K562 (cell line): Measurements from ENCODE around the gene SON. TPM values are rescaled to one million over a fixed set of nuclear protein-coding genes. Genes with fewer than 3 reads are reported as not detected.
A peak's percentile ranks its signal among the peaks of the same experiment; 100 is the strongest.

Source experiments
- FOXK1 ChIP-seq: sonication (generic); formaldehyde crosslinking; IDR thresholded peaks from 2 replicates; pipeline ENCODE4 v1.8.0; 2022; ENCODE audit warnings: missing genetic modification reagents, mild to moderate bottlenecking, borderline replicate concordance
- MGA ChIP-seq: fragments of 450-650 bp; IDR thresholded peaks from 2 replicates; pipeline ENCODE4 v1.6.1; 2016; ENCODE audit warnings: mild to moderate bottlenecking, moderate library complexity
- NFXL1 ChIP-seq: fragments of 450-650 bp; formaldehyde crosslinking; IDR thresholded peaks from 2 replicates; pipeline ENCODE4 v1.4.0; 2021; ENCODE audit warnings: mild to moderate bottlenecking
- POLR2AphosphoS5 ChIP-seq: IDR thresholded peaks from 2 replicates; pipeline ENCODE4 v1.6.1; 2011; ENCODE audit warnings: mild to moderate bottlenecking, low read depth, low read length, moderate library complexity; ENCODE audit not compliant: control insufficient read depth, insufficient read depth
- SAFB ChIP-seq: fragments of 200-400 bp; formaldehyde crosslinking; IDR thresholded peaks from 2 replicates; pipeline ENCODE4 v1.6.1; 2017; ENCODE audit warnings: low read depth, low read length, borderline replicate concordance
- SMAD3 ChIP-seq: fragments of 450-650 bp; formaldehyde crosslinking; conservative IDR thresholded peaks from 2 replicates; pipeline ENCODE4 v1.4.0; 2020; ENCODE audit warnings: mild to moderate bottlenecking
- SMARCA4 ChIP-seq: fragments of 450-650 bp; IDR thresholded peaks from 2 replicates; pipeline ENCODE4 v1.6.1; 2016
- SMARCE1 ChIP-seq: fragments of 450-650 bp; IDR thresholded peaks from 2 replicates; pipeline ENCODE4 v1.7.1; 2016; ENCODE audit warnings: mild to moderate bottlenecking
- TGIF2 ChIP-seq: sonication (generic); formaldehyde crosslinking; IDR thresholded peaks from 2 replicates; pipeline ENCODE4 v1.8.1; 2022; ENCODE audit warnings: mild to moderate bottlenecking, missing genetic modification reagents, moderate library complexity
- UBTF ChIP-seq, 2 experiments: IDR thresholded peaks; 2 replicates each; pipeline ENCODE4 v1.6.1; 2012; ENCODE audit warnings: improper control_type of control experiment in 2 of 2, low read depth in 2 of 2, low read length in 2 of 2, borderline replicate concordance in 1 of 2
- ZNF217 ChIP-seq: sonication (generic); formaldehyde crosslinking; IDR thresholded peaks from 2 replicates; pipeline ENCODE4 v1.8.0; 2022; ENCODE audit warnings: mild to moderate bottlenecking, missing genetic modification reagents
- ZNF324 ChIP-seq: fragments of 250-450 bp; sonication (Bioruptor Pico); IDR thresholded peaks from 2 replicates; pipeline ENCODE4 v1.4.0; 2020; ENCODE audit warnings: mild to moderate bottlenecking
- ZNF431 ChIP-seq: sonication (generic); formaldehyde crosslinking; IDR thresholded peaks from 2 replicates; pipeline ENCODE4 v1.8.0; 2022; ENCODE audit warnings: mild to moderate bottlenecking, missing genetic modification reagents
- ZNF764 ChIP-seq: fragments of 250-450 bp; sonication (Bioruptor Pico); IDR thresholded peaks from 2 replicates; pipeline ENCODE4 v1.4.0; 2020; ENCODE audit warnings: low read depth, mild to moderate bottlenecking, moderate library complexity
- polyA plus RNA-seq, 8 experiments: library from polyadenylated mRNA; depleted of rRNA in 4 of 8; stranded (reverse) in 5 of 8; unstranded in 3 of 8; fragments of >200 nt; fragmentation: Nextera tagmentation in 2 of 8; fragmentation: Illumina TruSeq in 1 of 8; extraction: Ambion mirVana in 2 of 8; extraction: Trizol in 1 of 8; gene quantifications; 2 replicates each; pipeline versions ENCODE4 v1.2.1 to v1.2.3, GENCODE V29; 2011 to 2014; ENCODE audit warnings: inconsistent platforms in 1 of 8, missing spikeins in 1 of 8
- total RNA-seq, 7 experiments: library from RNA; depleted of rRNA in 6 of 7; stranded (reverse); fragments of >200 nt in 6 of 7; fragmentation: Illumina TruSeq in 2 of 7; extraction: Trizol in 2 of 7; gene quantifications; 2 replicates each; pipeline versions ENCODE4 v1.2.1 to v1.2.3, GENCODE V29; 2011 to 2021; ENCODE audit warnings: low replicate concordance in 1 of 7

SON gene
- total and polyA plus RNA-seq, 9 of the 15 experiments (the other 6 are each of a cell fraction or from before 2014, with no cell fraction given), result 105 to 742 (median 187) TPM

- peak; percentile 56 for TF ChIP-seq MGA
- 0 out of 2 replicates have a peak, but pooled peaks have one; percentile 39 for TF ChIP-seq SMARCA4
- TF ChIP-seq SMAD3 (CRISPR knock-in tag), result 0 out of 2 replicates have a peak, but pooled peaks have one; percentile 68
- 0 out of 2 replicates have a peak, but pooled peaks have one; percentile 32 for TF ChIP-seq ZNF324 (CRISPR knock-in tag)
- peak; percentile 49 for TF ChIP-seq ZNF431
- peak; percentile 58 for TF ChIP-seq SAFB
- TF ChIP-seq NFXL1, result 0 out of 2 replicates have a peak, but pooled peaks have one; percentile 44
- no peak for TF ChIP-seq POLR2AphosphoS5
- no peak for TF ChIP-seq FOXK1 (CRISPR knock-in tag)
- TF ChIP-seq TGIF2 (CRISPR knock-in tag), result no peak; the same call in 1 of the 2 replicates
- no peak for TF ChIP-seq ZNF217
- TF ChIP-seq UBTF (IDR thresholded peaks at IDR 0.05; ENCODE audit: borderline replicate concordance in 1 of 2, low read depth in 2 of 2, low read length in 2 of 2), result peak in 1 of 2 experiments; percentile 58; a peak in 1 of 4 replicates
- peak; percentile 19; the same call in 1 of the 2 replicates for TF ChIP-seq SMARCE1
- TF ChIP-seq ZNF764, result no peak
Measured at GRCh38 chr21:33587792-33588484, 45.1 kb downstream of the SON start (continued).
